Fibroblast of skin of back (primary cell): ENCODE data around the gene TSPY10. TPM values are rescaled to one million over a fixed set of nuclear protein-coding genes. Genes with fewer than 3 reads are reported as not detected.
"Not testable (repeated sequence)": the region's sequence is repeated elsewhere in the genome, so short reads cannot be mapped to it uniquely, and the experiment has no call there.

Experiments
- DNase-seq: peaks from one replicate; pipeline ENCODE4 v3.0.0-alpha.2; 2013
- polyA plus RNA-seq, 2 experiments: library from polyadenylated mRNA; unstranded; fragments of 120-200 nt; gene quantifications; one replicate each; pipeline ENCODE4 v1.2.1, GENCODE V29; 2013; ENCODE audit not compliant: insufficient read length in 2 of 2

The TSPY10 gene
- polyA plus RNA-seq (2013, experiment 1 of 2; ENCODE audit: insufficient read length) = not detected
- polyA plus RNA-seq (2013, experiment 2 of 2; ENCODE audit: insufficient read length) = not detected

- DNase-seq = not testable (repeated sequence)
These were observed at the start of gene TSPY10 for GRCh38 chrY:9527580-9527979. TSS of gene TSPY10 (plus strand) at chrY:9527880. CDS start at chrY:9527926, 46 bp downstream.

- DNase-seq = not testable (repeated sequence)
These were observed 40.7 kb upstream of the TSPY10 start, which contains the start of gene TSPY9 for GRCh38 chrY:9486967-9487366. TSS of gene TSPY9 (plus strand) at chrY:9487267. CDS start at chrY:9487313, 46 bp downstream.

- DNase-seq = not testable (repeated sequence)
These were observed 23.3 kb upstream of the TSPY10 start for GRCh38 chrY:9504396-9504795.

GRCh38 chrY:9516287-9516686 is 11.4 kb upstream of the TSPY10 start:
- DNase-seq = not testable (repeated sequence)
